ENCODE data around the gene APCS.

APCS gene

DNA sequence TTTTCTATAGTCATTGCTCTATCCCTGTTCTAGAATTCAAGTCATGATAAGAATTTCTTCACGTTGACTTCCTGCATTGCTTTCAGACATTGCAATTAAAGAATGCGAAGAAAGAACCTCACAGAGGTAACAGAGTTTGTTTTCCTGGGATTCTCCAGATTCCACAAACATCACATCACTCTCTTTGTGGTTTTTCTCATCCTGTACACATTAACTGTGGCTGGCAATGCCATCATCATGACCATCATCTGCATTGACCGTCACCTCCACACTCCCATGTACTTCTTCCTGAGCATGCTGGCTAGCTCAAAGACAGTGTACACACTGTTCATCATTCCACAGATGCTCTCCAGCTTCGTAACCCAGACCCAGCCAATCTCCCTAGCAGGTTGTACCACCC lies 10.6 kb downstream of the APCS start:
- no peak overlapping the region for H3K4me3 ChIP-seq (ENCODE audit: low read length)
- TF ChIP-seq, protein P1, sequence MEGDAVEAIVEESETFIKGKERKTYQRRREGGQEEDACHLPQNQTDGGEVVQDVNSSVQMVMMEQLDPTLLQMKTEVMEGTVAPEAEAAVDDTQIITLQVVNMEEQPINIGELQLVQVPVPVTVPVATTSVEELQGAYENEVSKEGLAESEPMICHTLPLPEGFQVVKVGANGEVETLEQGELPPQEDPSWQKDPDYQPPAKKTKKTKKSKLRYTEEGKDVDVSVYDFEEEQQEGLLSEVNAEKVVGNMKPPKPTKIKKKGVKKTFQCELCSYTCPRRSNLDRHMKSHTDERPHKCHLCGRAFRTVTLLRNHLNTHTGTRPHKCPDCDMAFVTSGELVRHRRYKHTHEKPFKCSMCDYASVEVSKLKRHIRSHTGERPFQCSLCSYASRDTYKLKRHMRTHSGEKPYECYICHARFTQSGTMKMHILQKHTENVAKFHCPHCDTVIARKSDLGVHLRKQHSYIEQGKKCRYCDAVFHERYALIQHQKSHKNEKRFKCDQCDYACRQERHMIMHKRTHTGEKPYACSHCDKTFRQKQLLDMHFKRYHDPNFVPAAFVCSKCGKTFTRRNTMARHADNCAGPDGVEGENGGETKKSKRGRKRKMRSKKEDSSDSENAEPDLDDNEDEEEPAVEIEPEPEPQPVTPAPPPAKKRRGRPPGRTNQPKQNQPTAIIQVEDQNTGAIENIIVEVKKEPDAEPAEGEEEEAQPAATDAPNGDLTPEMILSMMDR (conservative IDR thresholded peaks at IDR 0.05; ENCODE audit: low read length) = no peak
- peak; percentile 98 for DNase-seq (ENCODE audit: low read depth)

DNA sequence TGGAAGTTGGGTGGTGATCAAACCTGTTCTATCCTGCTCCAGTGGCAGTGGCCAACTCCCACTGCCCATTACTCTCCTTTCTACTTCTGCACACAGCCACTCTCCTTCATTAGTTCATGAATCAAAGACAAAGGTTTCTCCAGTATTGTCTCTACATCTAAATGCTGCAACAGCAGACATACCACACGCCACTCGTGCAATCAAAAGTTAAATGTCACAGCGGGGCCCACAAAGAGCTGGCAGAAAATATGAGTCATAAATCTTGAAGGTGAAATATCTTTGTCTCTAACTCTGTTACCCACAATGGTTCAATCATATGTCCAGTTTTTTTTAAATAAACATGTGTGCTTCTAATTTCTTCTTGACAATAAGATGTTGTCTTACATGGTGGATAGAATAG lies 13.3 kb downstream of the APCS start:
- DNase-seq (ENCODE audit: low read depth) = no peak
- H3K4me3 ChIP-seq (ENCODE audit: low read length) = no peak overlapping the region
- TF ChIP-seq, protein P1 (conservative IDR thresholded peaks at IDR 0.05; ENCODE audit: low read length) = no peak

DNA sequence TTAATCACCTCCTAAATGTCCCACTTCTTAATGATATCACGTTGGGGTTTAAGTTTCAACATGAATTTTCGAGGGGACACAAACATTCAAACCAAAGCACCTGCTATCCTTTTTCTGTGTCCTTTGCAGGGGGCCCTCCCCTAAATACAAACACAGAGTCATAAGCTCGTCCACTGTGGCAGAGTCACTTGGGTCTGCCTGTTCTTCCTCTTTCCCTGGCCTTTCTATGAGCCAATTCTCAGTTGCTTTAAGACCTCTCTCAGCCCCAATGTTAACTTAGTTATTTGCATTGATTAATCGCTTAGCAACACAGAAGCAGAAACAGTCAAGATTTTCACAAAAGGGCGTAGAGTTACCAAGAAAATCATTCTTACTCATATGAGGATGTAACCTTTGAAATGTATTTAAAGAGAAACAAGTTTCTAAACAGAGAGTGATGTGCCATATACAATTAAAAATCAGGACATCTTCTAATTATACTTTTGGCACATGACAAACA lies 14.9 kb downstream of the APCS start:
- TF ChIP-seq, protein P1 (conservative IDR thresholded peaks at IDR 0.05; ENCODE audit: low read length) = no peak
- DNase-seq (ENCODE audit: low read depth) = no peak
- H3K4me3 ChIP-seq (ENCODE audit: low read length) = no peak overlapping the region

DNA sequence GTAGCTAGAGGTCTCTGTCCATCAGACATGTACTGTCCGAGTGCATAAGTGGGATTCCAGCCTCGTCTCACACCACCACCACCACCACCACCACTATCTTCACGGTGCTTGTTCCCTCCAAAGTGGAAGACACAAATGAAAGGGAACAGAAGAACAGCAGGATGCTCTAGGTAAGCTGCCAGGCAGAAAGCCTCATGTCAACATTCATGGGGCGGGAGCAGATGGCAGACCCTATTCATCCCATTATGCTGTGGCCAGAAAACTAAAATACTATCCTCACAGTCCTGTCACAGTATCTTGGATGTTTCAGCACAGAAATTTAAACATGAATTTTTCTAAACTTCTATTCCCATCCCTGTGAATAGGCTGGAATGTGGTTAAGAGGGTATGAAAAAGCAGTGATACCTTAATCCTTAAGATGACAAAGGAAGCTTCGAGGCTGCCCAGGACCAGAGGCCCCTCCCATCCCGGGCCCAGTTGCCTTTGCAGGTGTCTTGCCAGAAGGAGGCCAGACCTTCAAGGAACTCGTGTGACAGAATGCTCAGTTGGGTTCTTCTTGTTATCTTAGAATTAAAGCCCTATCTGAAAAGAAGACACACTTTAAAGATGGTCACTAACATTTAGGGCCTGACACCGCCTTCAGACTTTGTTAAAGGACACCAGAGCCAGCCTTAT lies 24.7 kb downstream of the APCS start:
- DNase-seq (ENCODE audit: low read depth) = no peak
- no peak overlapping the region for H3K4me3 ChIP-seq (ENCODE audit: low read length)
- TF ChIP-seq, protein P1 (conservative IDR thresholded peaks at IDR 0.05; ENCODE audit: low read length) = no peak

DNA sequence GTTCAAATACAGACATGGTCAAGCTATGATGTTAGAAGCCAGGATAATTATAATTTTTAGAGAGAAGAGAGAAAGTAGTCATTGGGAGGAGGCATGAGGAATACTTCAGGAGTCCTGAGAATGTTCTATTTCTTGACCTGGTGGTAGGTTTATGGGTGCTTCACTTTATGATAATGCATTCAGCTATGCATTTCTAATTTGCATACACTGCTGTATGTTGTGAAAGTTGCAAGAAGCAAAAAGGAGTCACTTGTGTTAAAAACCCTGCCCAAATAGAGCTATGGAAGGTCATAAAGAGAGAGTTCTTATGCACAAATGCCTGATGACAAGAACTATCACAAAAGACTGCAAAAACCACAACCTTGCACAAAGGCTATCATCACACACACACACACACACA lies 45.3 kb downstream of the APCS start:
- H3K4me3 ChIP-seq (ENCODE audit: low read length) = no peak overlapping the region
- DNase-seq (ENCODE audit: low read depth) = no peak
- TF ChIP-seq, protein P1 (conservative IDR thresholded peaks at IDR 0.05; ENCODE audit: low read length) = no peak

All from AG10803 (cell line).